ENCODE results near the gene NR3C1.

Gene NR3C1

GRCh38 chr5:143403593-143404415 lies at the start of gene NR3C1:
NR3C1 (minus strand) TSS chr5:143403686; CDS start chr5:143400839, 2,847 bp downstream.
- DNase-seq (ENCODE audit: low read depth) = peak; percentile 37

GRCh38 chr5:143449772-143450171 lies 46.3 kb upstream of the NR3C1 start:
- DNase-seq (ENCODE audit: low read depth) = no peak

GRCh38 chr5:143448518-143448917 lies 45.0 kb upstream of the NR3C1 start:
- DNase-seq (ENCODE audit: low read depth) = no peak

- DNase-seq (ENCODE audit: low read depth) = no peak
Observed at GRCh38 chr5:143447983-143448382, 44.5 kb upstream of the NR3C1 start.

- no peak for DNase-seq (ENCODE audit: low read depth)
Observed at GRCh38 chr5:143446535-143447226, 43.2 kb upstream of the NR3C1 start.

- DNase-seq (ENCODE audit: low read depth) = no peak
Observed at GRCh38 chr5:143445776-143446175, 42.3 kb upstream of the NR3C1 start.

- no peak for DNase-seq (ENCODE audit: low read depth)
Observed at GRCh38 chr5:143443330-143443729, 39.8 kb upstream of the NR3C1 start.

GRCh38 chr5:143442385-143442784 lies 38.9 kb upstream of the NR3C1 start:
- DNase-seq (ENCODE audit: low read depth) = no peak

- no peak for DNase-seq (ENCODE audit: low read depth)
Observed at GRCh38 chr5:143440448-143441115, 37.1 kb upstream of the NR3C1 start.

GRCh38 chr5:143437666-143438273 lies 34.3 kb upstream of the NR3C1 start:
- DNase-seq (ENCODE audit: low read depth) = no peak

GRCh38 chr5:143436871-143437270 lies 33.4 kb upstream of the NR3C1 start:
- no peak for DNase-seq (ENCODE audit: low read depth)

GRCh38 chr5:143435210-143435657 lies 31.7 kb upstream of the NR3C1 start:
- no peak for DNase-seq (ENCODE audit: low read depth)

- no peak for DNase-seq (ENCODE audit: low read depth)
Observed at GRCh38 chr5:143434261-143435209, 31.0 kb upstream of the NR3C1 start.

GRCh38 chr5:143433670-143434069 lies 30.2 kb upstream of the NR3C1 start:
- DNase-seq (ENCODE audit: low read depth) = no peak

GRCh38 chr5:143432658-143433239 lies 29.3 kb upstream of the NR3C1 start:
- DNase-seq (ENCODE audit: low read depth) = no peak

- DNase-seq (ENCODE audit: low read depth) = no peak
Observed at GRCh38 chr5:143431789-143432188, 28.3 kb upstream of the NR3C1 start.

- DNase-seq (ENCODE audit: low read depth) = no peak
Observed at GRCh38 chr5:143428738-143429420, 25.4 kb upstream of the NR3C1 start.

- no peak for DNase-seq (ENCODE audit: low read depth)
Observed at GRCh38 chr5:143428155-143428554, 24.7 kb upstream of the NR3C1 start.

GRCh38 chr5:143427122-143427735 lies 23.7 kb upstream of the NR3C1 start:
- DNase-seq (ENCODE audit: low read depth) = no peak

Measured in GM04503 (cell line).